Tibial nerve (tissue), 4 donors: ENCODE data around the gene FSTL1. TPM values are rescaled to one million over a fixed set of nuclear protein-coding genes. Genes with fewer than 3 reads are reported as not detected.
A peak's percentile ranks its signal among the peaks of the same experiment; 100 is the strongest.

Experiments
- DNase-seq, 2 donors: peaks; one replicate each; pipeline ENCODE4 v3.0.0-alpha.2; 2019; ENCODE audit warnings: low spot score in 2 of 2
- H3K27ac ChIP-seq, 4 donors: fragments of 200-600 bp; sonication (generic) in 3 of 4; one replicate each; pipeline ENCODE4 v1.5.1; 2017 to 2019; ENCODE audit warnings: mild to moderate bottlenecking in 1 of 4
- H3K27me3 ChIP-seq, 2 donors: fragments of 200-600 bp; sonication (generic) in 1 of 2; one replicate each; pipeline versions ENCODE4 v1.5.1 to v1.6.0; 2017 to 2019
- H3K36me3 ChIP-seq, 3 donors: fragments of 200-600 bp; sonication (generic); one replicate each; pipeline ENCODE4 v1.5.1; 2018 to 2019
- H3K4me1 ChIP-seq, 4 donors: fragments of 200-600 bp; sonication (generic) in 3 of 4; one replicate each; pipeline ENCODE4 v1.5.1; 2017 to 2019
- H3K4me3 ChIP-seq, 4 donors: fragments of 200-600 bp; sonication (generic) in 3 of 4; one replicate each; pipeline ENCODE4 v1.5.1; 2017 to 2019; ENCODE audit warnings: mild to moderate bottlenecking in 1 of 4, moderate library complexity in 1 of 4
- H3K9me3 ChIP-seq, 4 donors: fragments of 200-600 bp; sonication (generic) in 3 of 4; one replicate each; pipeline ENCODE4 v1.5.1; 2017 to 2019
- CTCF ChIP-seq, 5 experiments: fragments of 200-600 bp in 3 of 5; fragments of 450-650 bp in 2 of 5; sonication (generic) in 3 of 5; IDR thresholded peaks; one replicate each; pipeline ENCODE4 v1.5.1; 2016 to 2019; ENCODE audit warnings: antibody characterized with exemption in 5 of 5, mild to moderate bottlenecking in 3 of 5, moderate library complexity in 2 of 5
- EP300 ChIP-seq, 2 donors: sonication (generic); formaldehyde crosslinking; IDR thresholded peaks; one replicate each; pipeline ENCODE4 v1.6.1; 2017; ENCODE audit warnings: antibody characterized with exemption in 2 of 2, mild to moderate bottlenecking in 1 of 2
- POLR2A ChIP-seq, 2 donors: fragments of 450-650 bp; IDR thresholded peaks; one replicate each; pipeline ENCODE4 v1.6.1; 2017; ENCODE audit warnings: antibody characterized with exemption in 2 of 2, mild to moderate bottlenecking in 2 of 2, moderate library complexity in 2 of 2
- WGBS, 2 donors: methylation state at CpG; one replicate each; pipeline ENCODE4 v1.1.5; 2018; 5-methylcytosine and 5-hydroxymethylcytosine counted together
- total RNA-seq, 4 donors: library from RNA; depleted of rRNA; stranded (reverse); fragments of >200 nt; gene quantifications; one replicate each; pipeline ENCODE4 v1.1.0, GENCODE V29; 2016

Gene FSTL1
- total RNA-seq, 4 donors from 2014 or later = 389 to 942 (median 486) TPM

GRCh38 chr3:120348065-120348990 lies 102.5 kb downstream of the FSTL1 start:
- Histone ChIP-seq H3K4me1 (peaks cover 0 to 50% (median 18%) of the 10 kb centered on the region in 4 donors), H3K27ac (peak overlapping the region; percentile 92 to 98 (median 96)), H3K36me3 (peaks cover 0 to 4% (median 0%) of the 10 kb centered on the region in 3 donors), H3K4me3 (peak overlapping the region; percentile 68 to 93 (median 86)), H3K27me3 (no peaks in the 10 kb centered on the region), H3K9me3 (no peaks in the 10 kb centered on the region)
- WGBS, 2 donors = 4% methylated on average over 23 to 27 of the region's 41 CpGs
- DNase-seq = peak in 1 of 2 donors; percentile 5
- TF ChIP-seq CTCF (IDR thresholded peaks at IDR 0.05) (no peak), POLR2A (IDR thresholded peaks at IDR 0.05) (no peak), EP300 (IDR thresholded peaks at IDR 0.05) (no peak)

- H3K27me3 ChIP-seq = no peaks in the 10 kb centered on the region
- WGBS, 2 donors = 62 to 65% methylated on average over 1 of the region's 1 CpG
- peaks cover 0 to 40% (median 13%) of the 10 kb centered on the region in 4 donors for H3K4me1 ChIP-seq
- no peak overlapping the region for H3K4me3 ChIP-seq
- no peak for DNase-seq
- peaks cover 0 to 27% (median 0%) of the 10 kb centered on the region in 3 donors for H3K36me3 ChIP-seq
- H3K27ac ChIP-seq = no peak overlapping the region
- TF ChIP-seq EP300 (IDR thresholded peaks at IDR 0.05) (no peak), CTCF (IDR thresholded peaks at IDR 0.05) (no peak), POLR2A (IDR thresholded peaks at IDR 0.05) (no peak)
- peaks cover 0 to 11% (median 3%) of the 10 kb centered on the region in 4 donors for H3K9me3 ChIP-seq
Observed at GRCh38 chr3:120344349-120344748, 106.4 kb downstream of the FSTL1 start.

Other genes with a start within 250 kb of the FSTL1 start
- gene GPR156, start 165.8 kb downstream of the FSTL1 start, total RNA-seq = 1 to 10 TPM in 1 of 4 donors, under 1 TPM in 3; 0.21 to 2.1 (median 0.50) TPM
- gene LRRC58, start 101.6 kb downstream of the FSTL1 start, total RNA-seq = 10 to 100 TPM; 36.6 to 53.2 (median 44.0) TPM
- gene NDUFB4, start 145.3 kb upstream of the FSTL1 start, total RNA-seq = 10 to 100 TPM; 44.1 to 58.8 (median 49.7) TPM
- not detected for gene HGD, start 231.2 kb upstream of the FSTL1 start, total RNA-seq